HCT116 (cell line): ENCODE results near the gene SH2D2A. TPM values are rescaled to one million over a fixed set of nuclear protein-coding genes. Genes with fewer than 3 reads are reported as not detected.

Source experiments
- ATAC-seq: fragments of 200-7000 bp; cut with Tn5 transposase; 2 replicates; pipeline ENCODE4 v1.9.1; 2020; ENCODE audit warnings: mild to moderate bottlenecking, moderate library complexity
- BruUV-seq: library from RNA; stranded (reverse); fragments of 400-500 nt; replicated peaks from 2 replicates; lab custom pipeline; 2021; lab: Mats Ljungman, UMichigan
- CTCF ChIA-PET: fragments of 300-600 bp; sonication (Branson Sonifier 250); formaldehyde crosslinking; loops from one replicate; lab custom pipeline; 2021; ENCODE audit warnings: antibody characterized with exemption; lab: Charles Lee
- POLR2A ChIA-PET: fragments of 300-600, 350-600 bp; sonication (Branson Sonifier 250); formaldehyde crosslinking; loops from one replicate; lab custom pipeline; 2021; ENCODE audit warnings: antibody characterized with exemption; lab: Charles Lee
- RAD21 ChIA-PET, 2 experiments: fragments of 300-600 bp; sonication (Branson Sonifier 250); formaldehyde crosslinking; loops; one replicate each; lab custom pipeline; 2023; ENCODE audit warnings: low total read pairs in 2 of 2; ENCODE audit not compliant: uncharacterized antibody in 2 of 2, unreplicated experiment in 2 of 2, low non-redundant PET in 1 of 2; lab: Charles Lee
- DNase-seq: peaks from one replicate; pipeline ENCODE4 v3.0.0-alpha.2; 2010; ENCODE audit warnings: low read depth, low spot score
- H2AFZ ChIP-seq: fragments of 200-600 bp; shearing (Covaris generic), sonication (generic); 2 replicates; pipeline ENCODE4 v1.6.1; 2017; ENCODE audit warnings: low read depth, mixed run types, mixed read lengths, antibody characterized with exemption, low read length; ENCODE audit not compliant: poor library complexity, severe bottlenecking
- H3K27ac ChIP-seq: 2 replicates; pipeline ENCODE4 v1.5.1; 2012; ENCODE audit warnings: low read depth, low read length
- H3K27me3 ChIP-seq: fragments of 200-600 bp; sonication (generic); 2 replicates; pipeline ENCODE4 v1.6.1; 2016; ENCODE audit warnings: mixed run types, low read length, mixed read lengths; ENCODE audit not compliant: insufficient read depth
- H3K36me3 ChIP-seq, 2 experiments: fragments of 200-500 bp in 1 of 2; fragments of 200-600 bp in 1 of 2; sonication (Bioruptor generic) in 1 of 2; sonication (generic) in 1 of 2; 2 replicates each; pipeline versions ENCODE4 v1.5.1 to v1.6.1; 2014 to 2016; ENCODE audit warnings: low read length in 2 of 2, inconsistent platforms in 1 of 2, mixed read lengths in 1 of 2, mixed run types in 1 of 2; ENCODE audit not compliant: insufficient read depth in 2 of 2, control insufficient read depth in 1 of 2
- H3K4me1 ChIP-seq, 2 experiments: fragments of 200-600 bp in 1 of 2; sonication (generic) in 1 of 2; 2 replicates each; pipeline versions ENCODE4 v1.5.1 to v1.6.1; 2012 to 2017; ENCODE audit warnings: low read length in 2 of 2, inconsistent platforms in 1 of 2, mild to moderate bottlenecking in 1 of 2, mixed read lengths in 1 of 2, mixed run types in 1 of 2, moderate library complexity in 1 of 2; ENCODE audit not compliant: insufficient read depth in 2 of 2, control insufficient read depth in 1 of 2
- H3K4me2 ChIP-seq: fragments of 200-600 bp; sonication (generic); 2 replicates; pipeline ENCODE4 v1.6.1; 2017; ENCODE audit warnings: mixed run types, low read length, mixed read lengths
- H3K4me3 ChIP-seq, 2 experiments: fragments of 200-600 bp in 1 of 2; sonication (generic) in 1 of 2; replicated peaks in 1 of 2; 2 replicates each; pipeline ENCODE4 v1.5.1; 2011 to 2016; ENCODE audit warnings: low read length in 2 of 2, control low read depth in 1 of 2, low read depth in 1 of 2, mild to moderate bottlenecking in 1 of 2, mixed read lengths in 1 of 2, mixed run types in 1 of 2
- H3K79me2 ChIP-seq: fragments of 200-600 bp; sonication (generic); 2 replicates; pipeline ENCODE4 v1.6.1; 2017; ENCODE audit warnings: mild to moderate bottlenecking, mixed run types, low read length, moderate library complexity, mixed read lengths; ENCODE audit not compliant: insufficient read depth
- H3K9ac ChIP-seq: fragments of 200-600 bp; sonication (generic); 2 replicates; pipeline ENCODE4 v1.6.1; 2016; ENCODE audit warnings: low read length, mixed read lengths
- H3K9me2 ChIP-seq: fragments of 200-600 bp; sonication (generic), shearing (Covaris generic); 2 replicates; pipeline ENCODE4 v1.6.1; 2017; ENCODE audit warnings: mixed run types, mild to moderate bottlenecking, moderate library complexity; ENCODE audit not compliant: insufficient read depth
- H3K9me3 ChIP-seq, 2 experiments: fragments of 200-500 bp in 1 of 2; fragments of 200-600 bp in 1 of 2; sonication (Bioruptor generic) in 1 of 2; sonication (generic) in 1 of 2; 2 replicates each; pipeline ENCODE4 v1.6.1; 2014 to 2017; ENCODE audit warnings: low read length in 2 of 2, mixed read lengths in 2 of 2, inconsistent platforms in 1 of 2, low read depth in 1 of 2, mild to moderate bottlenecking in 1 of 2, mixed run types in 1 of 2, moderate library complexity in 1 of 2; ENCODE audit not compliant: control insufficient read depth in 1 of 2, insufficient read depth in 1 of 2
- H4K20me1 ChIP-seq: fragments of 200-600 bp; sonication (generic), shearing (Covaris generic); 2 replicates; pipeline ENCODE4 v1.6.1; 2017; ENCODE audit warnings: mixed run types, mild to moderate bottlenecking, moderate library complexity; ENCODE audit not compliant: insufficient read depth
- CBX3 ChIP-seq: IDR thresholded peaks from 2 replicates; pipeline ENCODE4 v1.6.1; 2012; ENCODE audit warnings: low read depth
- ELF1 ChIP-seq: IDR thresholded peaks from 2 replicates; pipeline ENCODE4 v1.6.1; 2012; ENCODE audit warnings: low read depth, borderline replicate concordance
- EZH2 ChIP-seq: fragments of 200-600 bp; sonication (generic); IDR thresholded peaks from 2 replicates; pipeline ENCODE4 v1.6.1; 2017; ENCODE audit warnings: antibody characterized with exemption, mixed run types
- EZH2phosphoT487 ChIP-seq: fragments of 200-600 bp; IDR thresholded peaks from 2 replicates; pipeline ENCODE4 v1.6.1; 2018; ENCODE audit warnings: antibody characterized with exemption, borderline replicate concordance
- FOSL1 ChIP-seq: IDR thresholded peaks from 2 replicates; pipeline ENCODE4 v1.6.1; 2012; ENCODE audit warnings: low read depth
- JUND ChIP-seq: IDR thresholded peaks from 2 replicates; pipeline ENCODE4 v1.6.1; 2012
- POLR2A ChIP-seq: IDR thresholded peaks from 2 replicates; pipeline ENCODE4 v1.7.0; 2011; ENCODE audit warnings: borderline replicate concordance; ENCODE audit not compliant: insufficient read depth, insufficient read length; ENCODE audit errors: extremely low read depth
- POLR2AphosphoS5 ChIP-seq: IDR thresholded peaks from 2 replicates; pipeline ENCODE4 v1.6.1; 2011; ENCODE audit warnings: mild to moderate bottlenecking, low read depth, low read length, moderate library complexity
- REST ChIP-seq: IDR thresholded peaks from 2 replicates; pipeline ENCODE4 v1.6.1; 2012; ENCODE audit warnings: low read depth
- TCF7L2 ChIP-seq: IDR thresholded peaks from 2 replicates; pipeline ENCODE4 v1.7.0; 2011; ENCODE audit warnings: borderline replicate concordance, inconsistent platforms; ENCODE audit not compliant: insufficient read depth, insufficient read length; ENCODE audit errors: extremely low read depth
- ZFX ChIP-seq: fragments of 450-650 bp; IDR thresholded peaks from 2 replicates; pipeline ENCODE4 v1.6.1; 2017
- ZNF274 ChIP-seq: fragments of 200-500 bp; sonication (Bioruptor generic); IDR thresholded peaks from 2 replicates; pipeline ENCODE4 v1.6.1; 2014; ENCODE audit warnings: mild to moderate bottlenecking, low read depth, low read length, inconsistent platforms
- intact Hi-C: fragments of 100-400 bp; cut with micrococcal nuclease; formaldehyde crosslinking; loops from 2 replicates; pipeline ENCODE4 v1.10.0; 2022
- total RNA-seq: library from RNA; stranded (reverse); gene quantifications from one replicate; pipeline ENCODE4 v1.2.1, GENCODE V29; 2021; ENCODE audit not compliant: unreplicated experiment
- TF ChIP-seq, protein P1 (sequence below): IDR thresholded peaks from 2 replicates; pipeline ENCODE4 v1.6.1; 2011; ENCODE audit warnings: mild to moderate bottlenecking, low read length, moderate library complexity; ENCODE audit not compliant: insufficient replicate concordance; ENCODE audit errors: extremely low read depth
- TF ChIP-seq, protein P2 (sequence below): IDR thresholded peaks from 2 replicates; pipeline ENCODE4 v1.6.1; 2012

The SH2D2A gene
- total RNA-seq, 1 experiment from 2014 or later: 4.8 TPM

GRCh38 chr1:156860628-156861423 is 44.2 kb upstream of the SH2D2A start, which contains the start of gene NTRK1:
NTRK1 (plus strand) TSS chr1:156860865; CDS start chr1:156860935, 70 bp downstream.
- Histone ChIP-seq H3K4me2 (peak within 1 kb of the TSS; percentile 93), H3K4me3 (peak within 1 kb of the TSS; percentile 30 to 55), H3K79me2 (no peaks in the 10 kb centered on the region), H2AFZ (peak within 1 kb of the TSS; percentile 98), H3K36me3 (no peaks in the 10 kb centered on the region), H3K27me3 (peaks cover 3% of the 10 kb centered on the region; the same call in 1 of the 2 replicates), H3K27ac (no peak within 1 kb of the TSS), H4K20me1 (no peaks in the 10 kb centered on the region), H3K9me2 (no peaks in the 10 kb centered on the region), H3K9ac (peak within 1 kb of the TSS; percentile 19; the same call in 1 of the 2 replicates), H3K9me3 (no peaks in the 10 kb centered on the region), H3K4me1 (peaks cover 4 to 17% of the 10 kb centered on the region in 2 experiments; a peak in 3 of 4 replicates)
- CTCF ChIA-PET: interaction anchor here (0.9 to 6.5 kb wide), 23 partner anchors 10 to 241 kb away, joined by 3 to 136 read pairs (median 6); partner anchors contain the start of genes CRABP2, HAPLN2, ISG20L2 and METTL25B
- TF ChIP-seq EZH2phosphoT487 (no peak), REST (no peak), TCF7L2 (no peak), EZH2 (no peak), ZFX (no peak), ELF1 (no peak), FOSL1 (no peak), JUND (no peak), ZNF274 (no peak), POLR2A (no peak), POLR2AphosphoS5 (no peak), CBX3 (no peak)
- TF ChIP-seq, protein P1, sequence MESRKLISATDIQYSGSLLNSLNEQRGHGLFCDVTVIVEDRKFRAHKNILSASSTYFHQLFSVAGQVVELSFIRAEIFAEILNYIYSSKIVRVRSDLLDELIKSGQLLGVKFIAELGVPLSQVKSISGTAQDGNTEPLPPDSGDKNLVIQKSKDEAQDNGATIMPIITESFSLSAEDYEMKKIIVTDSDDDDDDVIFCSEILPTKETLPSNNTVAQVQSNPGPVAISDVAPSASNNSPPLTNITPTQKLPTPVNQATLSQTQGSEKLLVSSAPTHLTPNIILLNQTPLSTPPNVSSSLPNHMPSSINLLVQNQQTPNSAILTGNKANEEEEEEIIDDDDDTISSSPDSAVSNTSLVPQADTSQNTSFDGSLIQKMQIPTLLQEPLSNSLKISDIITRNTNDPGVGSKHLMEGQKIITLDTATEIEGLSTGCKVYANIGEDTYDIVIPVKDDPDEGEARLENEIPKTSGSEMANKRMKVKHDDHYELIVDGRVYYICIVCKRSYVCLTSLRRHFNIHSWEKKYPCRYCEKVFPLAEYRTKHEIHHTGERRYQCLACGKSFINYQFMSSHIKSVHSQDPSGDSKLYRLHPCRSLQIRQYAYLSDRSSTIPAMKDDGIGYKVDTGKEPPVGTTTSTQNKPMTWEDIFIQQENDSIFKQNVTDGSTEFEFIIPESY: no peak
- TF ChIP-seq, protein P2, sequence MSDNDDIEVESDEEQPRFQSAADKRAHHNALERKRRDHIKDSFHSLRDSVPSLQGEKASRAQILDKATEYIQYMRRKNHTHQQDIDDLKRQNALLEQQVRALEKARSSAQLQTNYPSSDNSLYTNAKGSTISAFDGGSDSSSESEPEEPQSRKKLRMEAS: no peak; the same call in 1 of the 2 replicates
- DNase-seq (no peak), ATAC-seq (peak; percentile 77)
- RAD21 ChIA-PET: interaction anchor here (1.3 to 2.7 kb wide), 5 partner anchors 134 to 178 kb away, joined by 3 to 23 read pairs (median 15); no protein-coding TSS in a partner anchor
- BruUV-seq: no TSS peak
- POLR2A ChIA-PET: interaction anchor here (1.2 to 1.8 kb wide), 6 partner anchors 94 to 200 kb away, joined by 3 to 10 read pairs (median 4); partner anchors contain the start of genes ISG20L2, METTL25B, MRPL24 and PRCC
- intact Hi-C loops: loop anchor here (1.0 kb wide), 3 partner anchors 64 to 172 kb away; no protein-coding TSS in a partner anchor
